Right atrium auricular region (tissue), 2 donors: ENCODE data around the gene LSMEM2. TPM values are rescaled to one million over a fixed set of nuclear protein-coding genes. Genes with fewer than 3 reads are reported as not detected.
A peak's percentile ranks its signal among the peaks of the same experiment; 100 is the strongest.

Experiments used
- DNase-seq: peaks from one replicate; pipeline ENCODE4 v3.0.0-alpha.2; 2019; ENCODE audit warnings: low spot score
- H3K27ac ChIP-seq, 2 donors: fragments of 200-600 bp; sonication (generic); 1 replicate in 1 of 2; 2 replicates in 1 of 2; pipeline ENCODE4 v1.5.1; 2016 to 2019
- H3K27me3 ChIP-seq, 2 donors: fragments of 200-600 bp; sonication (generic); one replicate each; pipeline versions ENCODE4 v1.5.1 to v1.6.0; 2017 to 2019
- H3K36me3 ChIP-seq: fragments of 200-600 bp; sonication (generic); one replicate; pipeline ENCODE4 v1.5.1; 2016
- H3K4me1 ChIP-seq, 2 donors: fragments of 200-600 bp; sonication (generic); one replicate each; pipeline versions ENCODE4 v1.5.1 to v1.6.0; 2017 to 2019
- H3K4me3 ChIP-seq, 2 donors: fragments of 200-600 bp; sonication (generic); 1 replicate in 1 of 2; 2 replicates in 1 of 2; pipeline ENCODE4 v1.5.1; 2017 to 2019; ENCODE audit warnings: mild to moderate bottlenecking in 1 of 2, moderate library complexity in 1 of 2
- H3K9me3 ChIP-seq, 2 donors: fragments of 200-600 bp; sonication (generic); one replicate each; pipeline ENCODE4 v1.5.1; 2019
- CTCF ChIP-seq, 2 donors: fragments of 200-600 bp; sonication (generic); IDR thresholded peaks; one replicate each; pipeline ENCODE4 v1.5.1; 2019; ENCODE audit warnings: antibody characterized with exemption in 2 of 2
- total RNA-seq, 2 donors: library from RNA; depleted of rRNA; stranded (reverse); fragments of >200 nt; gene quantifications; one replicate each; pipeline ENCODE4 v1.1.0, GENCODE V29; 2016

LSMEM2 gene
- total RNA-seq, 2 donors from 2014 or later: 9.0 to 10.6 TPM

- H3K27ac ChIP-seq: no peak overlapping the region
- no peaks in the 10 kb centered on the region for H3K36me3 ChIP-seq
- no peaks in the 10 kb centered on the region for H3K27me3 ChIP-seq
- H3K4me1 ChIP-seq: peaks cover 0 to 26% of the 10 kb centered on the region in 2 donors
- no peaks in the 10 kb centered on the region for H3K9me3 ChIP-seq
- DNase-seq: no peak
- H3K4me3 ChIP-seq: no peak overlapping the region
- TF ChIP-seq CTCF (IDR thresholded peaks at IDR 0.05): no peak
Measured at GRCh38 chr3:50233176-50233575, 45.7 kb upstream of the LSMEM2 start.

GRCh38 chr3:50235716-50236483 lies 43.0 kb upstream of the LSMEM2 start, which contains the start of gene GNAI2:
TSS of gene GNAI2 (plus strand) at chr3:50236204. CDS start at chr3:50236336, 132 bp downstream.
- peaks cover 0 to 51% of the 10 kb centered on the region in 2 donors for H3K4me1 ChIP-seq
- no peak for TF ChIP-seq CTCF (IDR thresholded peaks at IDR 0.05)
- peak within 1 kb of the TSS; percentile 82 to 92 for H3K4me3 ChIP-seq

GRCh38 chr3:50236484-50237132 lies 42.3 kb upstream of the LSMEM2 start:
- no peak for DNase-seq
- Histone ChIP-seq H3K36me3 (peaks cover 13% of the 10 kb centered on the region), H3K27ac (peak overlapping the region; percentile 94 to 95), H3K27me3 (no peaks in the 10 kb centered on the region), H3K4me1 (peaks cover 0 to 58% of the 10 kb centered on the region in 2 donors), H3K9me3 (no peaks in the 10 kb centered on the region), H3K4me3 (peak overlapping the region; percentile 82 to 92)
- no peak for TF ChIP-seq CTCF (IDR thresholded peaks at IDR 0.05)

More at GRCh38 chr3:50235716-50236483, 43.0 kb upstream of the LSMEM2 start, which contains the start of gene GNAI2:
- H3K36me3 ChIP-seq: peaks cover 13% of the 10 kb centered on the region
- peak within 1 kb of the TSS; percentile 94 to 95 for H3K27ac ChIP-seq
- DNase-seq: peak; percentile 99
- H3K9me3 ChIP-seq: no peaks in the 10 kb centered on the region
- H3K27me3 ChIP-seq: no peaks in the 10 kb centered on the region

DNA sequence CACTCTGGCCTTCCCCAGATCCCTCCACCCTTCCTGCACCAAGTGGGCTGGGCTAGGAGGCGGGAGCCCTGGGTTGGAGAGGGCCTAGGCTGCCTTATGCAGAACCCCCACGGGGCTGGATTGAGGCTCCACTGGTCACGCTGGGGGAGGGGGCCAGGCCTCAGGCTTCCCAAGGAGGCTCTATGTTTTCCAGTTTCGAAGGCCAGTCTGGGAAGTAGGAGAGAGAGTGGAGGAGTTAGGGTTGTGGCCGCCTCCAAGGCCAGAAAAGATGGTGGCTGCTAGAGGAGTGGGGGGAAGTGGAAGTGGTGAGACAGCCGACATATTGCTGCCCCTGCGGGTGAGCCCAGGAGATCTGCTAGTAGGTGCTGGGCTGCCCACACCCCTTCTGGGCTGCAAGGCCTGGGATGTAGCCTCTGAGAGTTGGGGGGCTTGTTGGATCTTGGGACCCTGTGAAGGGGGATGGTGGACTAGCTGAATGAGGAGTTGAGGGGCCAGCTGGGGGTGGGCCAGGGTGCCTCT lies 41.7 kb upstream of the LSMEM2 start:
- Histone ChIP-seq H3K9me3 (no peaks in the 10 kb centered on the region), H3K4me3 (peak overlapping the region; percentile 82 to 92), H3K27me3 (no peaks in the 10 kb centered on the region), H3K36me3 (peaks cover 13% of the 10 kb centered on the region), H3K4me1 (peaks cover 0 to 64% of the 10 kb centered on the region in 2 donors), H3K27ac (peak overlapping the region; percentile 94 to 95)
- DNase-seq: no peak
- no peak for TF ChIP-seq CTCF (IDR thresholded peaks at IDR 0.05)

DNA sequence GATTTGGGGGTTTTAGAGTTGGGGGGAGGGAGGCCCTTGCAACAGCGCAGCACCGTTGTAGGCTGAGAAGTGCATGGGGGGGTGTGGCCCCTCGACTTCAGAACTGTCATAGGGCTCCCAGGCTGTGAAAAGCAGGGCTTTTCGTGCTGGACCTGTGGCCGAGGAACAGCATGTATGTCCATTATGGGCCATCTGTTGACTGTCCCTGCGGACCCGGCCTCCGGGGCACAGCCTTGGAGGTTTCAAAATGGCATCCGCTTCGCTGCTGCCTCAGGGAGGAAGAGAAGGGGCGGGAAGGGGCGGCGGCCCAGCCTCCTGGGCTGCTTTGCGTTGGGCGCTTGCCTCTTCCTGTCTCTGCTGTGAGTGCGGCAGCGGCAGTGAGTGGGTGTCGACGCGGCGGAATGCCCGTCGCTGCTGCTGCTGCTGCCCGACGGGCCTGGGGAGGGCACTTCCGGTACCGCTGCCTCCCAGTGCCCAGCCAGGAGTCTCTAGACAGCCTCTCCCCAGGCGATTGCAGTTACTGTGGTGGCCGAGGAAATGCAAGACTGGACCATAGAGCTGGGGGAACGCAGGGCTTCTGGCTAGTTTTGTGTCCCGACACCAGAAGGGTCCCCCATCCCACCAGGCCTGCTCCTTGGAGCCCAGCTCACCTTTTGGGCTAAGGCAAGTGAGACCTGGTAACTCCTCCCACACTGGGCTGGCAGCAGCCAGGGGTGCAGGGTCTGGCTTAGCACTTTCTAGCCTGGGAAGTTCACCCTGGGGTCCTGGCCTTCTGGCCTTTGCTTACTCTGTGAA lies 40.9 kb upstream of the LSMEM2 start:
- H3K27me3 ChIP-seq: no peaks in the 10 kb centered on the region
- peak overlapping the region; percentile 82 to 92 for H3K4me3 ChIP-seq
- H3K4me1 ChIP-seq: peaks cover 0 to 72% of the 10 kb centered on the region in 2 donors
- TF ChIP-seq CTCF (IDR thresholded peaks at IDR 0.05): no peak
- H3K9me3 ChIP-seq: no peaks in the 10 kb centered on the region
- peak overlapping the region; percentile 94 to 95 for H3K27ac ChIP-seq
- peaks cover 13% of the 10 kb centered on the region for H3K36me3 ChIP-seq
- DNase-seq: peak; percentile 92
